ENCODE data around the gene SLBP. TPM values are rescaled to one million over a fixed set of nuclear protein-coding genes. Genes with fewer than 3 reads are reported as not detected.

Gene SLBP
- polyA plus RNA-seq (ENCODE audit: insufficient read length in 4 of 4), result 100 to 1,000 TPM in 3 of 4 donors, 10 to 100 TPM in 1; 92.6 to 105 (median 102) TPM

DNA sequence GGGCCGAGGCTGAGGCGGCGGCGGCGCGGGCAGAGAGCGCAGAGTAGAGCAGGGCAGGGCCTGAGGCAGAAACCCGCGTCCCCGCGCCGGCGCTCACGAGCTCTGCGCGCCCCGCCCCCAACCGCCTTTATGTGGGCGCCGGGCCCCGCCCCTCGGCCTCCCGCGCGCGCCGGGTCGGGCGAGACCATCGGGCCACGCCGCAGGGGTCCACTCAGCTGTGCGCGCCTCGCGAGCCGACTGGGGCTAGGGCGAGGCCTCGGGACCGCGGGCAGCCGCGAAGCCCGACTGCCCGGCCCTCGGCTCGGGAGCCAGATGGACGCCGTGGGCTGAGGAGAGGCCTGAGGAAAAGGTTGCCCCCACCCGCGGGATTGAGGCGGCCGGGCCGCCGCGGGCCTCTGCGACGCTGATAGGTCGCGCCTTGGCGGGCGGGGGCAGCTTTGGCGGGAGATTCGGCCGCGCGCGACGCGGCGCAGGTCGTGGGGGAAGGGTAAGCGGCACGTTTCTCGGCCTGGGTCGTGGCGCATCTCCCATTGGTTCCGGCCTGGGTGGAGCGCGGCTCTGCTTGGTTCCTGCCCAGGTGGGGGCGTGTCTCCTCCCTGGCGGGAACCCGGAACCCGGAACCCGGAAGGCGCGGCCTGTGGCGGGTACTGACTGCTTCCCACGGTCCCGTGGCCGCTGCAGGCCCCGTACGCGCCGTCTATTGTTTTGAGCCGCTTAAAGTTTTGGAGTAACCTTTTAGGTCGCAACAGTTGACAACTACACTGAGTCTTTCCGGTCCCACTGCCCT lies at the start of gene SLBP:
Gene SLBP (minus strand): TSS at position 104 of the 787 bp plus-strand sequence. CDS start 131 bp downstream, outside the sequence.
- peak; percentile 79 to 86 (median 82) for DNase-seq (ENCODE audit: low read depth in 4 of 4, low spot score in 3 of 4)

DNA sequence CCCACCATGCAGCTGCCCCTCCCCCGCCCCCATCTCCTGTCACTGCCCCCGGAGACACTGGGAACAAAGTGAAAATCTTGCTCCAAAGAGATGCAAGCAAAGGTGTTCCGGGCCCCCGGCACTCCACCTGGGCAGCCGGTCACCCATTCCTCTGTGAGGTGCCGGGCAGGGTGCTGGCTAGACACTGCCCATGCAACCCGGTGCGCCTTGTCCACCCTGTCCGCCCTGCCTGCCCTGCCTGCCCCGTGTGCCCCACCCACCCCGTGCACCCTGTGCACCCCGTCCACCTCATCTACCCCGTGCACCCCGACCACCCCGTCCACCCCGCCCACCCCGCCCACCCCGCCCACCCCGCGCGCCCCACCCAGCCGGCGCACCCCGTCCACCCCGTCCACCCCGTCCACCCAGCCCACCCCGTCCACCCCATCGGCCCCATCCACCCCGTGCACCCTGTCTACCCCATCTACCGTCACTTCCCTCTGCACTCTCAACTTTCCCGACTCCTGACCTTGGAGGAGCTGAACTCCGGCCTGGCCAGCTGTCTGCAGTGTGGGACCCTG lies 49.1 kb upstream of the SLBP start:
- no peak for DNase-seq (ENCODE audit: low read depth in 4 of 4, low spot score in 3 of 4)

- no peak for DNase-seq (ENCODE audit: low read depth in 4 of 4, low spot score in 3 of 4)
Observed at GRCh38 chr4:1760521-1761071, 48.5 kb upstream of the SLBP start.

DNA sequence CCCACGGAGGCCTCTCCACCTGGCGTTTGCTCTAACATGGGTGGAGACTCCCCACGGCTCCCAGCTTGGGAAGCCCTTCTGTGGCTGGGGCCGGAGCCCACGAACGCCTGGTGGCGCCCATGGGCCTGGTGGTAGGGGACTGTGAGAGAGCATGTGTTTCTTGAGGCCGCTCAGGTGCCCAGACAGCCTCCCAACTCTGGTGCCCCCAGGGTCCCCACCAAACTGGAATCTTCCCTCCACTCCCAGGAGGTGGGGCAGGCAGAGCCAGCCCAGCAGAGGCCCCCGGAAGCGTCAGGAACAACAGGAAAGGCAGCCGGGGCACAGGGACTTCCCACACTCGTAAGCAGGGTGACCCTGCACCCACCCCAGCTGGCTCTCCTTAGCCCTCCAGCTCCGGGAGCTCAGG lies 47.7 kb upstream of the SLBP start:
- no peak for DNase-seq (ENCODE audit: low read depth in 4 of 4, low spot score in 3 of 4)

DNA sequence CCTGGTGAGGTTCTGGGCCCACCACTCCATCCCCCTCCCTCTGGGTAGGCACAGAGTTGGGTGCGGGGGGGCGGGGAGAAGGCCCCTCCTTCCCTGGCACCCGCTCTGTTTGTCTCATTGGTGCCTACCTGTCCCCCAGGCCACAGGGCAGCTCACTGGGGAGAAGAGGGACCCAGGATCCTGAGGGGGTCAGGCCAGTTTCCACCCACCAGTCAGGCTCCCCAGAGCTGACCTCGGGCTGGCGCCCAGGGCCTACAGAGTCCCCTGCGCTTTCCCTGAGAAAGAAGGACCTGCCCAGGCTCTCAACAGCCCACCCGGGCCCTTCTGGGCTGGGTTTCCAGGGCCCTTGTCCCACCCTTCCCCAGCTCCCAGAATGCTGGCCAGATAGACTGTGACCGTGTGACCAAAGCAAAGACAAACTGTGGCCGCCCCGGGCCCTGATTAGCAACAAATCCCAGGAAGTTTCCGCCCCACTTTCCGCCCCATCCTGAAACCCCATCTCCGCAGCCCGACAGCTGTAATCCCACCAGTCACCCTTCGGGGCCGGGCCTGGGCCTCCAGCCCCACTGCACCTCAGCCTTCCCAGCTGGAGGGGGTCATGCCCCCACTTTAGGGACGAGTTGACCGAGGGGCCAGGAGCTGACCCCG lies 47.2 kb upstream of the SLBP start:
- DNase-seq (ENCODE audit: low read depth in 4 of 4, low spot score in 3 of 4), result no peak

DNA sequence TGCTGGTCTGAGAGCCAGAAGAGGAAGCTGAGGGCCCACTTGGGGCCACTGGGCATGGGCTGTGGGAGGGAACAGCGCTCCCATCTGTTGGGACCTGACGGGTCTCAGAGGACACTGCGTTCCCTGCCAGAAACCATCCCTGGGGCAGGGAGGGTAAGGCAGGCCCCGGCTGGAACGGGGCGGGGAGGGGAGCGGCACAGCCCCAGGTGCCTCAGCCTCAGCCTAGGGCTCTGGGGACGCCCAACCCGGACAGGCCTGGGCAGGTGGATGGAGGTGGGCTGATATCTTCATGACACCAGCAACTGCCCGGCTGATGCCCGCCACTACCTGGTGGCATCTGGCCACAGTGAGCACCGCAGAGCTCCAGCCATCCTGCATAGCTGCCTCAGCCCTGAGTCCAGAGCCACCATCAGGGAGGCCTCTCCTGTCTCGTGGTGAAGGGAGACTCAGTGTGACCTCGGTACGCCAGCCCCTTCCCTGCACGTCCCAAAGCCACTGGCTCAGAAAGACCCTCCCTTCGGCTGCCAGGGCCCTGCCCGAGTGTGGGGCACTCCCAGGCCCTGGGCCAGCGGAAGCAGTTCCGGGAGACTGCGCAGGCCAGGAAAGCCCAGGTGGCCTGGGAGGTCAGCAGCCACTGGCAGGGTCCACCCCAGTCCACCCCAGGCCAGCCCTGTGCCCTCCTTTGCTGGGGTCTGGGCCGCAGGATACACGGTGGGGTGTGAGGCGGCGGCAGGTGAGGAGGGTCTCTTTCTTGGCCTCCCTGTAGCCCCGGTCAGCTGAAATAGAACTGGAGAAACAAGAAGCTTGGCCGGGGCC lies 46.4 kb upstream of the SLBP start:
- DNase-seq (ENCODE audit: low read depth in 4 of 4, low spot score in 3 of 4), result no peak

- no peak for DNase-seq (ENCODE audit: low read depth in 4 of 4, low spot score in 3 of 4)
Observed at GRCh38 chr4:1757836-1758235, 45.7 kb upstream of the SLBP start.

- no peak for DNase-seq (ENCODE audit: low read depth in 4 of 4, low spot score in 3 of 4)
Observed at GRCh38 chr4:1756893-1757779, 45.0 kb upstream of the SLBP start.

DNA sequence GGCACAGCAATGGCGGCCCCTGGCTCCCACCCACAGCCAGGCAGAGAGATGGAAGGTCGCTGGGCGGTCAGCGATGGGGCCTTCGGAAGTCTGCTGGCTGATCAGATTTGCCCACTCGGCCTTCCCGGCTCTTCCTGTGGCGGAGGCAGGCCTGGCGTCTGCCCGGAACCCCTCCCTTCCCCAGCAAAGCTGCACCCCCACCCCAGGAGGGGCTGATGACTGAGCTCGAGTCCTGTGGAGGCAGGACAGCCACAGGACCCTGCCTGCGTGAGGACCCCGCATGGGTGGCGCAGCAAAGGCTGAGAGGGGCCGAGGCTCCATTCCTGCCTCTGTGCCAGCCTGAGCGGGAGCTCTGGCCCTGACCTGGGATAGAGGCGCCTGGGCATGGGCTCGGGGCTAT lies 44.0 kb upstream of the SLBP start:
- no peak for DNase-seq (ENCODE audit: low read depth in 4 of 4, low spot score in 3 of 4)

- no peak for DNase-seq (ENCODE audit: low read depth in 4 of 4, low spot score in 3 of 4)
Observed at GRCh38 chr4:1755297-1755696, 43.2 kb upstream of the SLBP start.

DNA sequence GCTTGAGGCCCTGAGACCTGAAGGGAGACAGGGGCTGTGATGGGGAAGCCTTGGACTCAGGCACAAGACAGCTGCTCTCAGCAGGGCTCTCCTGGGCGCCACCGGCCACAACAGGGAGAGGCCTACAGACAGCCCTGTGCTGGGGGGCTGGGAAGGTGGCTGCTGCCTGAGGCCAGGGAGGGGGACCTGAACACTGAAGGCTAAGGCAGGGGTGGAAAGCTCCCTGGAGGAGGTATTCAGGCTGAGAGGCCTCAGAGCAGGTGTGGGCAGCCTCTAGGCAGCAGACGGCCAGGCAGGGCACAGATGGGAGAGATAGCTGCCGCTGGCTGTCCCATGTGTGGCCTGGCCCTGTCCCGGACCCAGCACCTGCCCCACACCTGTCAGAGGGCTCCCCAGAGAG lies 42.2 kb upstream of the SLBP start:
- no peak for DNase-seq (ENCODE audit: low read depth in 4 of 4, low spot score in 3 of 4)

DNA sequence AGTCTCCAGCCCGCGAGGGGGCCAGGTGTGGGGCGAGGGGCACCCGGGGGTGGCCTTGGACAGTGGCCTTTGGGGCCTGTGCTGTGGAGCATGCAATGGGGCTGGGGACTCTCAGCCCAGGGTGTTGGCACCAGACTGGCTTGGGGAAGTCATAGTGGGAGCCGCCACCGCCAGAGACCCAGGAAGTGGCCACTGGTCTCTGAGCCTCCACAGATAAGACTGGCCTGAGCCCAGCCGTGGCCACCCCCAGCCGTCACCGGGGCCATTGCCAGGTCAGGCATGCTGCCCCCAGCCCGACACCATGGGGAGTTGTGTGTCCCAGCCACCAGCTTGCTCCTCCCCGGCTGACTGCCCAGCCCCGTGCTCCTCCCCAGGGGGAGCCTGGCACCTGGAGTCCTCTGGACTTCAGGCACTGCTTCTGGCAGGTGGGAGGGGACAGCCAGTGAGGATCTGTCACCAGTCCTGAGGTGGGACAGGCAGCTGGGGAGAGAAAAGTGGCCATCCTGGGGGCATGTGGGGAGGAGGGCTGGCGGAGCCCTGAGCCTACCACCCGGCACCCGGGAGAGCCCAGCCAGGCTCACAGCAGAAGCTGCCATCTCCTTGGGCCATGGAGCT lies 41.7 kb upstream of the SLBP start:
- DNase-seq (ENCODE audit: low read depth in 4 of 4, low spot score in 3 of 4), result no peak

DNA sequence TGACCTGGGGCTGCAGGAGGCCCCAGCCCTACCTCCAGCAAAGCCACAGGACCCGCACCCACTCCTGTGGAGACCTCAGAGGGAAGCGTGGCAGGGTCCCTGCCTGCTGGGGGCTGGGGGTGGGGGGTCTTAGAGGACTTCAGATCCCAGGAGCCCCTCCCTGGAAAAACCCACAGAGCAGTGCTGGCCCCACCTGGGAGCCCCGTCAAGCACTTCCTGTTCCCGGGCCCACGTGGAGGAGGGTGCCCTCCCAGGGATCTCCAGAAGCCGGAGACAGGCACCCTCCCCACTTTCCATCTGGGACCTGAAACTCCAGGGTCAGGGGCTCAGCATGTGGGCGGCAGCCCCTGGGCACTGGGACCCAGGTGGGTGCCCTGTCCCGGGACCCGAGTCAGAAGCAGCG lies 41.2 kb upstream of the SLBP start:
- no peak for DNase-seq (ENCODE audit: low read depth in 4 of 4, low spot score in 3 of 4)

- DNase-seq (ENCODE audit: low read depth in 4 of 4, low spot score in 3 of 4), result no peak
Observed at GRCh38 chr4:1752284-1753041, 40.3 kb upstream of the SLBP start.

DNA sequence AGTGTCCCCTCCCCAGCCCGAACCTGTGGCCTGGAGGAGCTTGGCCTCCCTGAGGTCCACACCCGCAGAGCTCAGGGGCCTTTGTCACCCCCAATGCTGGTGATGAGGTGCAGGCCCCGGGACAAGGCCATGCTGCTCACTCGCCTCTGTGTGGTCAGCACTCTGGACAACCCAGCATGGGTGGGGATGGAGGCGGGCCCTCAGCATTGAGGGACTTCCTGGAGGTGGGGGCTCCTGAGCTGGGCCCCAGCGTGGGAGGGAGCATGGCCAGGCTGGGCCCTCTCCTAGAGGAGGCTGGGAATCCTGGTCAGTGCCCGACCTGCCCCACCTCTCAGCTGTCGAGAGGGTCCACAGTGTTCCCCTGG lies 39.8 kb upstream of the SLBP start:
- no peak for DNase-seq (ENCODE audit: low read depth in 4 of 4, low spot score in 3 of 4)

DNA sequence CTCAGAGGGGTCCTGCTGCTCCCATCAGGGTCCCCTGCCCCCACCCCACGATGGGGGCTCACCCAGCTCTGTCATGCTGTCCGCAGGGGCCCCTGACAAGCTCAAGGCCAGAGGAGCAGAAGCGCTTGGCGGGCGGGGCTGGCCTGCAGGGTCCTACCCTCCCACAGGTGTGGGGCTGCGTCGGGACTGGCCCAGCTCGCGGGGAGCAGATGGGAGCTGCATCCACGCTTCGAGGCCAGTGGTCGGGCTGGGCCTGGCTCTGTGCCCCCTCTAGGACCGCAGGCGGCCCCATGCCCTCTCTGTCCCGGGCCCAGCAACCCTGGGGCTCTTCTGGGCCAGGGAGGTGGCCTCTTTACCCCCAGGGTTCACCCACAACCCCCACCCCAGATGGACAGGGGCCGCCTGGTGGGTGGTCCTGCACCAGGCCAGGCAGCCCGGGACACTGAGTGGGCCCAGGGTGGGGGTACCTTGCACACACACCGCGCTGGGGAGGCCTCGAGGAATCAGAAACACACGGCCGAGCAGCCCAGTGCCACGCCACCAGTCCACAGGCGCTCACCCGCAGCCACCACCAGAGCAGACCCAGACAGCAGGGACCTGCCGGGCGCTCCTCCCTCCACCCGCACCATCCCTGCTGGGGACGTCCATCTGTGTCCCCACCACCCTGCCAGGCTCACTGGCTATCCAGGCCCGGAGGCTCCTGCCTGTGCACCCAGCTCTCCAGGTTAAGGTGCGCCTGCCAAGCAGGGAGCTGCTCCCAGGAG lies 39.2 kb upstream of the SLBP start:
- DNase-seq (ENCODE audit: low read depth in 4 of 4, low spot score in 3 of 4), result no peak

- DNase-seq (ENCODE audit: low read depth in 4 of 4, low spot score in 3 of 4), result no peak
Observed at GRCh38 chr4:1750381-1751154, 38.4 kb upstream of the SLBP start.
